Stimulated activated CD8-positive, alpha-beta memory T cell treated with anti-CD3 and anti-CD28 coated beads, Interleukin-15, amount 100 ng/mL, for 48 hours (primary cell): ENCODE results near the gene TMEM139.

Experiments used
- DNase-seq, 2 donors: peaks; one replicate each; pipeline ENCODE4 v3.0.0-alpha.2; 2020; ENCODE audit warnings: low read depth in 2 of 2

Gene TMEM139

GRCh38 chr7:143325240-143325639 is 40.5 kb downstream of the TMEM139 start:
- DNase-seq = no peak

GRCh38 chr7:143327903-143328302 is 43.1 kb downstream of the TMEM139 start:
- DNase-seq = no peak

- DNase-seq = no peak
Measured at GRCh38 chr7:143329471-143330170, 44.9 kb downstream of the TMEM139 start.

DNA sequence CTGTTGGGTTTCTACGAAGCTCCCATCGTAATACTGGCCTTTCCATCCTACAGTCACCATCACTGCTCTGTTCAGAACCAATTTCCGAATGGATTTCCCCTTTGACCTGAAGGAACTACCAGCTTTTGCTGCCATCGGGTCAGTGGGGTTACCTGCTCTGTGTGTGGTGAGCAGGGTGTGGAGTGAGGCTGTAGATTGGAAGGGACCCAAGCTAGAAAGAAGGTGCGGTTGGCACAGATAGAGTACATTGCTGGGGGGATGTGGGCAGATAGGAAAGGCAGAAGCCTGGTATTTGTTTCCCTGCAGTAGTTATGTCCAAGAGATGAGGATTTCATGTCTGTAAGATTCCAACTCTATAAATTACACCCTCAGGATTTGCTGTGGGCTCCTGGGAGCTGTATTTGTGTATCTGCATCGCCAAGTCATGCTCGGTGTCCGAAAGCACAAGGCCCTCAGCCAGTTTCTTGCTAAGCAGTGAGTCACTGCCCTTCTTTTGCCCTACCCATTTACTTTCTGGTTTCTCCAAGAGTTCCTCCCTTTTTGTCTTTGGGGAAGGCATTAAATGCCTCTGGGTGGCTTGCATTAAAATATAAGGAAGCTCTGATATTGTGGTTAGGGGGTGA is 46.5 kb downstream of the TMEM139 start:
- DNase-seq = no peak

DNA sequence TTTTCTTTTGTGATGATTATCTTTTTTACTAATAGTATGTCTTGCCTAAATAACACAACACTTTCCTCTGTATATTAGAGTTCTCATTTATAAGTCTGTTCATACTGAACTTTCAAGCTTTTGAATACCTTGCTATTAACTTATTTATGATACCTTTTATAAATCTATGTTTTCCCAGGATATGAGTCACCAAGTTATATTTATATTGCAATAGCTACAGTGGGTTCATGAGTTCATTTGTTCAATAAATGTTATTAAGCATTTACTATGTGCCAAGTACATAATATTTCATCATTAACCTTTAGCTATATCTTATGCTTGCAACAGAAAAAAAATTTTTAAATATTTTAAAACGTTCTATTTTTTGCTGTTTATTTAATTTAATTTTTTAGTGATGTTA is 49.5 kb downstream of the TMEM139 start:
- DNase-seq = no peak

DNA sequence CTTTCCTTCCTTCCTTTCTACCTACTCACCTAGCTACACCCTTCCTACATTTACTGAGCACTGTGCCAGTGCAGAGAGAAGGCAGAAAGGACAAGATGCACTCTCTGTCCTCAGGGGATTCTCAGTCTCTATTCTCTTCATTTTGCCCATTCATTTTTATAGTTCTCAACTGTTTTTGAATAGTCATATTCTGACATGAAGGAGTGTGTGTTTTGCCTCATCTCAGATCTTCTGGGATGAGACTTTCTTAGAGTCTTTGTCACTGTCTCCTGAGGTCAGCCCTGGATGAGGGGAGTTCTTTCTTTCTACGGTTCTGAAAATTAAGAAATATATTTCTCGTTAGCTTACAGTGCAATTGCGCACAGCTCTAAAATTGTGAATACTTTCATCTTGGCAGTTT is 52.5 kb downstream of the TMEM139 start:
- no peak for DNase-seq
